ENCODE results near the gene VEZF1. TPM values are rescaled to one million over a fixed set of nuclear protein-coding genes. Genes with fewer than 3 reads are reported as not detected.
"Not testable (repeated sequence)": the region's sequence is repeated elsewhere in the genome, so short reads cannot be mapped to it uniquely, and the experiment has no call there.

VEZF1 gene
- total RNA-seq, 4 donors from 2014 or later = 29.7 to 49.3 (median 39.5) TPM

DNA sequence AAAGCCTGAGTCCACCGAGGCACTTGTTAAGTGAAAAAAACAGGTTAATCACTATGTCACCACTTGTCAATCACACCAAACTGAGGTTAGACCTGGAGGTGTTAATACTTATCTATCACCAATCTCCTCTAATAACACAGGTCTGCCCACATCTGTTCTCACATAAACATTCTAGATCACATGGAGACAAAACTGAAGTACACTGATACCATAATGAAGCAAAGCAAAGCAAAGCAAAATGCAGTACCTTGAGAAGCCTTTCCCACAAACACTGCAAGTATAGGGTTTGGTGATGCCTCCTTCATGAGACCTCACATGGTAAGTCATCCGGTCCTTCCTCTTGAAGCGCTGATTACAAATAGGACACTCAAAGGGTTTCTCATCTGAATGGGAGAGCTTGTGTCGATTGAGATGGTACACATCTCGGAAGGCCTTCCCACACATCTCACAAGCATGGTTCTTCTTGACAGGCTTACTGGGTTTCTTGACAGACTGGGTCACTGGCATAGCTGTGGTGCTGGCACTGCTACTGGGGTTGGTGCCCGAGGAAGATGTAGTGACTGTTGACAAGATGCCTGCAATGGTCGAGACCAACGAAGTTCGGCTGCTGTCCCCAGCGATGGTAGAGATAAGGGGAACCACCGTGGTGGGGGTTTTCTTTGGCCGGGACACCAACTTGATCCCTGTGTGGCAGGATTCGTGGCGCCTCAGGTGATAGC is 5.4 kb downstream of the VEZF1 start:
- Histone ChIP-seq H3K9me3 (no peaks in the 10 kb centered on the region), H3K4me1 (peaks cover 0 to 46% (median 7%) of the 10 kb centered on the region in 4 donors), H3K27ac (no peak overlapping the region), H3K27me3 (no peaks in the 10 kb centered on the region), H3K4me3 (no peak overlapping the region), H3K36me3 (peaks cover 0 to 41% (median 0%) of the 10 kb centered on the region in 3 donors)
- TF ChIP-seq, protein P1, sequence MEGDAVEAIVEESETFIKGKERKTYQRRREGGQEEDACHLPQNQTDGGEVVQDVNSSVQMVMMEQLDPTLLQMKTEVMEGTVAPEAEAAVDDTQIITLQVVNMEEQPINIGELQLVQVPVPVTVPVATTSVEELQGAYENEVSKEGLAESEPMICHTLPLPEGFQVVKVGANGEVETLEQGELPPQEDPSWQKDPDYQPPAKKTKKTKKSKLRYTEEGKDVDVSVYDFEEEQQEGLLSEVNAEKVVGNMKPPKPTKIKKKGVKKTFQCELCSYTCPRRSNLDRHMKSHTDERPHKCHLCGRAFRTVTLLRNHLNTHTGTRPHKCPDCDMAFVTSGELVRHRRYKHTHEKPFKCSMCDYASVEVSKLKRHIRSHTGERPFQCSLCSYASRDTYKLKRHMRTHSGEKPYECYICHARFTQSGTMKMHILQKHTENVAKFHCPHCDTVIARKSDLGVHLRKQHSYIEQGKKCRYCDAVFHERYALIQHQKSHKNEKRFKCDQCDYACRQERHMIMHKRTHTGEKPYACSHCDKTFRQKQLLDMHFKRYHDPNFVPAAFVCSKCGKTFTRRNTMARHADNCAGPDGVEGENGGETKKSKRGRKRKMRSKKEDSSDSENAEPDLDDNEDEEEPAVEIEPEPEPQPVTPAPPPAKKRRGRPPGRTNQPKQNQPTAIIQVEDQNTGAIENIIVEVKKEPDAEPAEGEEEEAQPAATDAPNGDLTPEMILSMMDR (IDR thresholded peaks at IDR 0.05) = no peak
- TF ChIP-seq POLR2A (IDR thresholded peaks at IDR 0.05) = no peak
- no peak for DNase-seq

GRCh38 chr17:57980522-57980921 is 7.5 kb downstream of the VEZF1 start:
- no peak for DNase-seq
- H3K4me3 ChIP-seq = no peak overlapping the region
- peaks cover 0 to 62% (median 0%) of the 10 kb centered on the region in 3 donors for H3K36me3 ChIP-seq
- no peak for TF ChIP-seq POLR2A (IDR thresholded peaks at IDR 0.05)
- TF ChIP-seq, protein P1 (IDR thresholded peaks at IDR 0.05) = no peak
- H3K27ac ChIP-seq = no peak overlapping the region
- H3K9me3 ChIP-seq = no peaks in the 10 kb centered on the region
- H3K4me1 ChIP-seq = peaks cover 0 to 36% (median 3%) of the 10 kb centered on the region in 4 donors
- no peaks in the 10 kb centered on the region for H3K27me3 ChIP-seq

- Histone ChIP-seq H3K27ac (no peak overlapping the region), H3K9me3 (no peaks in the 10 kb centered on the region), H3K36me3 (peaks cover 0 to 75% (median 0%) of the 10 kb centered on the region in 3 donors), H3K27me3 (no peaks in the 10 kb centered on the region), H3K4me1 (peaks cover 0 to 29% (median 3%) of the 10 kb centered on the region in 4 donors), H3K4me3 (no peak overlapping the region)
- DNase-seq = no peak
- TF ChIP-seq, protein P1 (IDR thresholded peaks at IDR 0.05) = no peak
- no peak for TF ChIP-seq POLR2A (IDR thresholded peaks at IDR 0.05)
Observed at GRCh38 chr17:57979076-57979475, 9.0 kb downstream of the VEZF1 start.

DNA sequence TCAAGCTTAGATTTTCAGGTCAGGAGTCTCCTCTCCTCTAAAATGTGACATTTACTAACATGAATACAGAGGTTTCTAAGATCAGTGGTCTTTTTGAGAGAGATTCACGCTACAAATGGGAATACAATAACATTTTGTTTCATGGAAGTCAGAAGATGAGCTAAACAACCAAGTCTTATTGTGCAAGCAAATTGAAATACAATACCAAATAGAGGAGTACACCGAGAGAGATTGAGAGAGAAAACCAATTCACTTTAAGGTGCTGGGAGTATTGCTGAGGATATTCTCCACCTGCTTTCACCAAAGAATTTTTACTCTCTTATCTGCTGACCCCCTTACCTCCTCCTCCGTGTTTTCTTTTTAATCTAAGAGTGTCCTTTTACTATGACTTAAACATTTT is 11.5 kb downstream of the VEZF1 start:
- no peak for DNase-seq
- Histone ChIP-seq H3K36me3 (peaks cover 0 to 90% (median 0%) of the 10 kb centered on the region in 3 donors), H3K4me3 (no peak overlapping the region), H3K4me1 (peaks cover 0 to 8% (median 0%) of the 10 kb centered on the region in 4 donors), H3K9me3 (no peaks in the 10 kb centered on the region), H3K27me3 (no peaks in the 10 kb centered on the region), H3K27ac (no peak overlapping the region)
- TF ChIP-seq, protein P1 (IDR thresholded peaks at IDR 0.05) = no peak
- TF ChIP-seq POLR2A (IDR thresholded peaks at IDR 0.05) = no peak

GRCh38 chr17:57975044-57975443 is 13.0 kb downstream of the VEZF1 start:
- no peak overlapping the region for H3K27ac ChIP-seq
- no peaks in the 10 kb centered on the region for H3K27me3 ChIP-seq
- no peak for DNase-seq
- TF ChIP-seq, protein P1 (IDR thresholded peaks at IDR 0.05) = no peak
- no peak for TF ChIP-seq POLR2A (IDR thresholded peaks at IDR 0.05)
- no peaks in the 10 kb centered on the region for H3K9me3 ChIP-seq
- H3K4me1 ChIP-seq = peaks cover 0 to 8% (median 0%) of the 10 kb centered on the region in 4 donors
- H3K4me3 ChIP-seq = no peak overlapping the region
- H3K36me3 ChIP-seq = peaks cover 0 to 79% (median 0%) of the 10 kb centered on the region in 3 donors

- not testable (repeated sequence) for H3K9me3 ChIP-seq, H3K4me3 ChIP-seq, H3K27me3 ChIP-seq, DNase-seq, H3K4me1 ChIP-seq, H3K27ac ChIP-seq
- H3K36me3 ChIP-seq = peaks cover 0 to 71% (median 0%) of the 10 kb centered on the region in 3 donors
Observed at GRCh38 chr17:57974053-57974824, 13.8 kb downstream of the VEZF1 start.
